Stimulated activated naive CD4-positive, alpha-beta T cell treated with Interleukin-2 at 50 U/mL for 16 hours (primary cell): Measurements from ENCODE around the gene AOX1.
"Not testable (repeated sequence)": the region's sequence is repeated elsewhere in the genome, so short reads cannot be mapped to it uniquely, and the experiment has no call there.

Source experiments
- DNase-seq: peaks from one replicate; lab custom pipeline; 2025; lab: John Stamatoyannopoulos, UW

AOX1 gene

DNA sequence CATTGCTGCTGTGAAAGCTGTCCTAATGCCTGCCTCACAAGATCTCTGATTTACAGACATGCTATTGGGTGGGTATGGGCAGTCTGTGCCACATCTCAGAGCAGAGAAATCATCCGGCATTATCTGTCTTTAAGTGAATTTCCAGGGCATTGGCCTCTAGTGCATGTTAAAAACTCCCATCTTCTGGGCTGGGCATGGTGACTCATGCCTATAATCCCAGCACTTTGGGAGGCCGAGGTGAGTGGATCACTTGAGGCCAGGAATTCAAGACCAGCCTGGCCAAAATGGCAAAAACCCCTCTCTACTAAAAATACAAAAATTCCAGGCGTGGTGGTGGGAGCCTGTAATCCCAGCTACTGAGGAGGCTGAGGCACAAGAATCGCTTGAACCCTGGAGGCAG, 42.6 kb downstream of the AOX1 start:
- not testable (repeated sequence) for DNase-seq

DNA sequence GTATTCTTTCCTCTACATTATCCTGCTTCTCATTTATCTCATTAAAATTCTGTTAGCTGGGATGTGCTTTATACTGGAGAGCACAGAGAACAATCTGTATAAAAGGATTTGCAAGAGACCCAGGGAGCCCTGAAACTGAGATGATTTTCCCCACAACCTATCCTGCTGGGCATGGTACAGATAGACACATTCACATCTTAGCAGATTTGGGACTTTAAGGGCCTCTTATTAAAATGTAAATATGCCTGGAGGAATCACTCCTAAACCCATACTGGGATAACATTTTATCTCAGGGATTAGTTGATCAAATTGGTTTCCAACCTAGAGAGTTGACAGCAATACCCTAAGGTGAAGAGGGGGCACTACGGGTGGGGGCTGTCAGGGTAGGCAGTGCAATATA, 45.5 kb downstream of the AOX1 start:
- DNase-seq = no peak

DNA sequence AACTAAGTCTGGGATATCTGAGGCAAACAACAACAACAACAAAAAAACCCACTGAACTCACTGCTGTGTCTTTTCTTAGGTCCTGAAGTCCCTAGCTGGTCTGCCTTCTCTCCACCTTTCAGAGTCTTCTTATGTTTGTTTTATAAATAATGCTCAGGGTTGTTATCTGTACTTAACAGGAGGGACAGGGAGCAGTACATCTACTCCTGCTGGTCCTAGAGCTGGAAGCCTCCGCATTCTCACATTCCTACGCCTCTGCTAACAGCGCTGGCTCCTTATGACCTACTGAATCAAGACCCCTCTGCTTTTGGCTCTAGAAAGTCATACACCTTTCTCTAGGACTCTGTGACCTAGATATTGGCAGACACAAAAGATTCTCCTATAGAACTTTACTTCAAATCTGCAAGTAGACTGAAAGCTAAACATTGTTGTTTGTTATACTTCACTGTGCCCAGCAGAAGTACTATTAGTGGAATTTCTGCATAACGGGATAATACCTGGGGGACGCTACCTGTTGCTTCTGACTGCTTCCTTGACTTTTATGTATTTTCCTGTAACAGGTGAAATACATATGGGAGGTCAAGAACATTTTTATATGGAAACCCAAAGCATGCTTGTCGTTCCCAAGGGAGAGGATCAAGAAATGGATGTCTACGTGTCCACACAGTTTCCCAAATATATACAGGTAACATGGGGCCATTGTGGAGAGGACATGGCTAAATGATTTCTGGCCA, 48.6 kb downstream of the AOX1 start:
- no peak for DNase-seq

DNA sequence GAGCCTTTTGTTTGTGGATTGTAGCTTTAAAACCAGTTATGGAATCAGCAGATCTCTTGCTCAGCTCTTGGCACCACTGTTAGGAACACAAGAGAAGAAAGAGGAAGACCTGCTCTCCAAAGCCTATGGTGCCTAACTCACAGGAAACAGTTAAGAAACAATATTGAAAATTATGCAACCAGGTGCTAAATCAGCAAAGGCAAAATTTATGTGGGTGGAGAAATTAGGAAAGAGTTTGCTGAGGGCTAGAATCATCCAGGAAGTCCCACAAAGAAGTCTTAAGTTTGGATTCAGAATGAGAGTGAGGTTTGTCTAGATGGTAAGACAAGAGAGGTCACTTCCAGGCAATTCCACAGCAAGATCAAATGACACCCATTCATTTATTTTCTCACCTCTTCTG, 49.4 kb downstream of the AOX1 start:
- no peak for DNase-seq

DNA sequence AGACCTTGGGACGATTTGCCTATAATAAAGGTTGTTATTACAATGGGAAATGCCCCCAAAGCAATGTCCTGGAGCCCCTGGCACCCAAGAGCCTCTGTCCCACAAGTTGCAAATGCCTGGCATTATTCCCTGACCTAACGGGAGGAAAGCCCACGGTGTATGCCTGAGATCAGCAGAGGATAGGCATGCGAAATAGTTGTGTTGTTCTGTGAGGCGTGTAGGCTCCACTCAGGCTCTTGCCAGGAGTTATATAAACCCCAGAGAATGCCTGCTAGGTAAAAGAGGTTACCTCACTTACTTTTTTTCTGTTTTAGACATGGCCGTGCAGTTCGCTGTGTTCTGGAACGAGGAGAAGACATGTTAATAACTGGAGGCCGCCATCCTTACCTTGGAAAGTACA, 52.1 kb downstream of the AOX1 start:
- no peak for DNase-seq

DNA sequence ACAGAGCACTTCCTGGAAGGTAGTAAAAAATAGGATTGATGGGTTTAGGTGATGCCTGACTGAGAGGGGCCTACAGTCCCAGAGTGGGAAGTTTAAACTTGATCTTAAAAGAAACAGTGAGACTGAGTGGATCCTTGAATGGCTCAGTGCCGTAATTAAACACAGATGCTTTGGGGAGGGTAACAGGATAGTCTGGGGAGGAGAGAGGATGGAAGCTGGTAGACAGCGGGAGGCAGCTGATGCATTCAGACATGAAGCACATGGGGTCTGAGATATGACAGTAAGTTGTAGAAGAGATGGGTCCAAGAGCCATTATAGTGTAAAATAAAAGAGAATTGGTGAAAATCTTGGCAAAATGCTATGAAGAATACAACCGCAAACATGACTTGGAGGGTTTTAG, 54.4 kb downstream of the AOX1 start:
- DNase-seq = no peak

DNA sequence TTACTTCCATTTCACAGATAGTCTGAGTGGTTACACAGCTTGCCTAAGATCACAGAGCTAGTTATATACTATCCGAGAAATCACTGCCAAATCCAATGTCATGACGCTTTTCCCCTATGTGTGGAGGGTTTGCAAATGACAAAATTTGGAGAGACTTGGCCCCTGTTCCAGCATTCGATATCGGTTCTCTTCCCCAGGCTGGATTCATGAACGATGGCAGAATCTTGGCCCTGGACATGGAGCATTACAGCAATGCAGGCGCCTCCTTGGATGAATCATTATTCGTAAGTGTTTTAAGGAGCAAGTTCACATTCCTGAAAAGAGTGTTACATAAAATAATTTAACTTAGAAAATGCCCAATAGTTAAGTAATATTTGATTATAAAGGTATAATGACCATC, 55.1 kb downstream of the AOX1 start:
- no peak for DNase-seq

DNA sequence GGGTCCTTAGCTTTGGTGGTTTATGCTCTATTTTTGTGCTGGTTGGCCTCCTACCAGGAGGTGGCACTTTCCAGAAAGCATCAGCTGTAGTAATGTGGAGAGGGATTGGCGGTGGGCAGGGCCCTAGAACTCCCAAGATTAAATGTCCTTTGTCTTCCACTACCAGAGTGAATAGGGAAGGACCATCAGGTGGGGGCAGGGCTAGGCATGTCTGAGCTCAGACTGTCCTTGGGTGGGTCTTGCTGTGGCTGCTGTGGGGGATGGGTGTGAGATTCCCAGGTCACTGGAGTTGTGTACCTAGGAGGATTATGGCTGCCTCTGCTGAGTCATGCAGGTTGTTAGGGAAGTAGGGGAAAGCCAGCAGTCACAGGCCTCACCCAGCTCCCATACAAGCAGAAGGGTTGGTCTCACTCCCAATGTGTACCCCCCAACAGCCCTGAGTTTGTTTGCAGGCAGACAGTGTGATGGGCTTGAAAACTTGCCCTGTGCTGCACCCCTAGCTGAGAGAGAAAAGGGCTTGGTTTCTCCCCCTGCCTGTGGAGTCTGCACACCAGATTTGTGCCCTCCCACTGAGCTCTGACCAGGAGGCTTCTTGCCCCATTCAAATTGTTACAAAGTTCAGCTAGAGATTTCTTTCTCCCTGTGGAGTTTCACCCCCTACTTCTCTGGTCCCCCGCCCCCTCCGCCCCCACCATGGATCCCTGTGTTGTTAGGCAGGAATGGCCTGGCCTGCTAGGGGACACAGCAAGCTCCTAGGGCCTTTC, 62.9 kb downstream of the AOX1 start:
- DNase-seq = not testable (repeated sequence)

DNA sequence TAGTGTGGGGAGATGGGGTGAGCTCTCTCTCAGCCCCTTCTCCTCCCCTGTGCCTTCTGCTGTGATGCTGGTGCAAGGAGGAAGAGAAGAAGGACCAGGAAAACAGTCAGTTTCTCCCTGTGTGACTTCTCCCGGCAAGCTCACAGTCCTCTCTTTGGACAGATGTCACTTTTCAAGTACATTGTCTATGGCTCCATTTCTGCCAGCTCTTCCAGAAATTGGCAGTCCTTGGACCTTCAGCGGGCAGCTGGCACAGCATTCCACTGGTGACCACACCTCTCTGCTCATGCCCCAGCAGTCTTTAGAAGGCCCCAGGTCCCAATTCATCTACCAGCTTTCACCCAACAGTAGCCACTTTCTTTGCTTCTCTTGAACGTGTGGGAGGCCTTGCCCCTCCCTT, 63.9 kb downstream of the AOX1 start:
- no peak for DNase-seq

DNA sequence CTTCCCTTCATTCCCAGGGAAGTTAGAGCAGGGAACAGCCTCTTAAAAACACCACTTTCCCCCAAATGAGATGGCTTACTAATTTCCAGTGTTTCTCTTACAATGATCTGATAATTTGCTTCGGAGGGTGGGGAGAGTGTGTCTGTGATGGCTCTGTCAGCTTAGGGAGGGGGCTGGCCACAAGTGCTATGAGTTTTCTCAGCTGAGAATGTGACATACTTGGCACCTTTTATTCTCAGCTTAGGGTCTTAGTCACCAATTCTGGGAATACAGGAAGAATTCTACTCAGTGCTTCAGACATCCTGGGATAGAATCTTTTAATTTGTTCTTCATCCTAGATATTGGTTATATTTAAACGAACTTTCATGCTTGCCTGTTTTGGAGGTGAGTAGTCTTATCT, 64.4 kb downstream of the AOX1 start:
- no peak for DNase-seq

DNA sequence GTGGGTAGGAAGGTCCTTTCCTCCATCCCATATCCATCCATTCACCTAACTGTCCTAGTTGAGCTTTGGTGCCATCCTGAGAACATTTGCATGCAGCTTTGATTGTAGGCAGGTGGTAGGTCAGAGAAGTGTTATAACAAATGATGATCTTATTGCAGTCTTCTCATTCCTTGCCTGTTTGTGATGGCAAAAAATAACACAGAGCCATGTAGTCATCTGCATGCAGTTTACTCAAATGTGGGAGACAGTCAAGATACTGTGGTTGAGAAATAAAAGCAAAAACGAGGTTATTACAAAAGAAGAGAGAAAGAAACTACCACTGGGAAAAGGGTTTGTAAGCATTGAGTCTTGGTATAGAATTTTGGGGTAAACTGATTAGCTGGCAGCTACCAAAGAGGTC, 66.3 kb downstream of the AOX1 start:
- no peak for DNase-seq

DNA sequence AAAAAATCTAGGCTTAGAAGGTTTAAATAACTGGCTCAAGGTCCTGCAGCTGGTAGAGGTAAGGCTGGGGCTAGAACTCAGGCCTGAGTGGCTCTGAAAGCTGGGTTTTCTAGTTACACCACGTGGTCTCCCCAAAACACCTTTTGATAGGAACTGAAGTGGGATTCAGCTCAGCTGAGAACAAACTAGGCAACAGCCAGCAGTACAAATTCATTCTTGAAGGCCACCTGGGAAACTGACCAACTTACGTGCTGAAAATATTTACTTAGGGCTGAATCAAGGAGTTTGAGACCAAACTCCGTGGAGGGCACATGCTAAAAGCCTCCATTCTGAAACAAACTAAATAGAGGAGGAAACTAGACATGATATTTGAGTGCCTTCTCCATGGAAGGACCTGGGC, 67.2 kb downstream of the AOX1 start:
- no peak for DNase-seq

DNA sequence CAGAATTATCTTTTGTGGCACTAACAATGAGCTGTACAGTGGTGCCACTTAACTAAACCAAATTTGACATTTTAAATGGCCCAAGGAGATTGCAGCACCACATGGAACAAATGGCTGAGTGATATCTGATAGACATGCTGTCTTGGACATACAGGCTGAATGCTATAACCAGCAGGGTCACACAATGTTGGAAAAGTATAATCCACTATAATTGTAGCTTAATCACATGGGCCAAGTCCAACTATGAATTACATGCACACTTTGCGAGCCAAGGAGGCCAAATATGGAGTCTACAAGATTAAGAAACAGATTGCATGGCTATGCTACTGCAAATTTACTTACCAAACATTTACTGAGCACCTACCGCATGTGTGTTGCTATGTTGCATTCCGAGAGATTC, 69.0 kb downstream of the AOX1 start:
- DNase-seq = no peak

DNA sequence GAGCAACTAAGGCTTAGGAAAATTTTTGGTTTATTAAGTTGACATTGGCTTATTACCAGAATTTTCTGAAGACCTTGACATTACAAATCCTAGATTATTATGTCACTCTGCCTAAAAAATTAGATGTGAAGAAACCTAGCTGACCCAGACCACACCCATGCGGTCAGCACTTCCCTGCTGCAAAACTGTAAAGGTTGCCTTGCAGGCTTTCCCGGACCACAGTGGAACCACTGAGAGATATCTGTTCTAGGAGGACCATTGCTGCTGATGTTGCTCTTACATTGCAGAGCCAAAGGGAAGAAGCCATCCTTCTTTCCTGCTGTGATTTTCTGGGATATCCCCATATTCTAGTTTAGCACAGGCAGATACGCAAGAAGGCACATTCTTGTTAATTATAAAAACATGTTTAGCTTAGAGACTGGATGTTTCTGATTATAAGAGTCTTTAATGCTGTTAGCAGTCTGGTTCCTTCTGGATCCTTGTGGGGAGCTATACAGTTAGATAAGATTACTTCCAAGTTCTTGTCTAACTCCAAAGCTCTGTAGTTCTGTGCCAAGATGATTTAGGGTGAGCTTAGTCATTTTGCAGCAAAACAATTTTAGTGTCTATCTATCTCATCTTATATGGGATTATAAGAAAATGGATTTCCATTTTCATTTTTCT, 70.2 kb downstream of the AOX1 start:
- DNase-seq = no peak

DNA sequence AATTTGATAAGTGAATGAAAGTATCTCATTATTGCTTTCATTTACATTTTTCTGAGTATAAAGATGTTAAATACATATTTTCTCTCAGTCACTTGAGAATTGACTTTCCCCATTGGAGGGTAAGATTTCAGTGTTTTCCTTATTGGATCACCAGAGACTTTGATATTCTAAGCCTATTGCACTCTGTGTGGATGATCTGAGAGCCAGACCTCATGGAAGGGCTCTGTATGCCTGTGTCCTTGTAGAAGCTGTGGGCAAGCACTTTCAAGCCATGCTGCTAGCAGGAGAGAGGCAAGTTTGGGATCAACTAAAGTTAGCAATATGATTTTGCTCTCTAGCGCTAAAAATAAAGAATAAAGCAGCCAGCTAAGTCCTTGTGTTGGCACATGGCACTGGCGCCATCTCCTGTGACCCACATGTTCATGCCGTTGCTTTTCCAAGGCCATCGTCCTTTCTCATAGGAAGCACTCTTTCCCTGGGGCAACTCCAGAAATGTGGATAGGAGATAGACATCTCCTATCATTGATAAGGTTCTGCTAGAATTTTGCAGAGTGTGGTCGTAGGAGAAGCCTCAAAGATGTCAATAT, 72.6 kb downstream of the AOX1 start:
- DNase-seq = no peak

DNA sequence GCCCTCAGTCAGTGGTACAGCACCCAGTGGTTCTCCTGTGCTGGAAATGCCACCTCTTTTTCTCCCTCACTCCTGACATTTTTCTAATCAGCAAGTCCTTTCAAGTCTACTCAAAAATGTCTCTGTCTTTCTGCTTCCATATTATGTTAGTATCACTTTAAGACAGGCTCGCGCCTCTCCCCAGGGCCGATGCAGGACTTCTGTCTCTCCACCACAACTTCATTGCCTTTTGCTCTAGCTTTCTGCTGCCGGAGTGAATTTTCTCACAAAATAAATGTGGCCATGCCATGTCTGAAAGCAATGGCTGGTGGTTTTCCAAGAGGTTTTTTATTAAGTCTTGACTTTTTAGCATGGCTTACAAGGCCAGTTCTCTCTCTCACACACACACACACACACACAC, 73.6 kb downstream of the AOX1 start:
- DNase-seq = no peak

DNA sequence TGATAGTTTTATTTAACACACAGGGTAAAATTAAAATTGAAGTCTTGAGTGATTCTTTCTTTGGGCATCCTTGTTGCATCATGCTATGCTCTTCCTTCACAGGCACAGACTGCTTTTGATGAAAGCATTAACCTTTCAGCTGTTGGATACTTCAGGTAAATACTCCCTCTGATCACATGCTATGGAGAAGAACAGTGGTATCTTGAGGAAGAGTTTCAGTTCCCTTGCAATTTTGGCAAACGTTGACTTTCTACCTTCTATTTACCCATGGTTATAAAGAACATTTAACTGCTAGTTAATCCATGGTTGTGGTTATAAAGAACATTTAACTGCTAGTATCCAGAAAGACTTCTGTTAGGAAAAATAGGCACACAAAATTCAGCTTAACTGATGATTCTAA, 75.7 kb downstream of the AOX1 start:
- DNase-seq = no peak

DNA sequence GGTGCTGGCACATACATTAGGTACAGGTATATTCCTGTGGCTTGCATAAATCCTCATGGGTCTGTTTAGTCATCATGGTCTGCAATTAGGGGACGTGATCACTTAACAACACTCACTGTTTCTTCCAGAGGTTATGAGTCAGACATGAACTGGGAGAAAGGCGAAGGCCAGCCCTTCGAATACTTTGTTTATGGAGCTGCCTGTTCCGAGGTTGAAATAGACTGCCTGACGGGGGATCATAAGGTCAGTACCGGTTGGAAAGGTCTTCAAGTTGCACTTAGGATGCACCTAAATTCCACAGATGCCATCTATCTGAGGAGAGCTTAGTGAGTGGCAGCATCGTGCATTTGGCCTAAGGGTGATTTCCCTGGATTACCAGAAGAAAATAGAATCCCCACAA, 76.9 kb downstream of the AOX1 start:
- DNase-seq = no peak

DNA sequence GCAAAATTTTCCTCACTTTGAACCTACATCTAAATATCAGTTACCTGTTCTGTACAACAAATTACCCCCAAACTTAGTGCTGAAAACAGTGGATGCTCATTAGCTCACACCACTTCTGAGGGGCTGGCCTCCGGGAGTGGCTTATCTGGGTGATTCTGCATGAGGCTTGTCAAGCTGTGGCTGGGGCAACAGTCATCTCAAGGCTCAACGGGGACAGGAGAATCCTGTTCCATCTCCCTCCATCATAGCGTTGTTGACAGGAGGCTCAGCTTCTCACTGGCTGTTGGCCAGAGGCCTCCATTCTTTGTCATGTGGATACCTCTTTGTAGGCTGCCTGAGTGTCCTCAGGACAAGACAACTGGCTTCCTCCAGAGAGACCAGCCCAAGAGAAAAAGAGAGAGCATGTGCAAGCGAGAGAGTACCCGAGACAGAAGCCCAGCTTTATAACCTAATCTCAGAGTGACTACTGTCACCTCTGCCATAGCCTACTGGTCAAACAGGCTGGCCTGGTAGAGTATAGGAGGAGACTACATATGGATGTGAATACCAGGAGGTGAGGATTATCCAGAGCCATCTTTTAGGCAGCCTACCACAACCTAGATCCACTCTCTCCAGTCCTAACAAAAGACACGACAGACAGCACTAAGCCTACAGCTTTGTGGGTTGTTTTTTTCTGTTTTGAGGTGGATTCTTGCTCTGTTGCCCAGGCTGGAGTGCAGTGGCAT, 79.1 kb downstream of the AOX1 start:
- DNase-seq = no peak

DNA sequence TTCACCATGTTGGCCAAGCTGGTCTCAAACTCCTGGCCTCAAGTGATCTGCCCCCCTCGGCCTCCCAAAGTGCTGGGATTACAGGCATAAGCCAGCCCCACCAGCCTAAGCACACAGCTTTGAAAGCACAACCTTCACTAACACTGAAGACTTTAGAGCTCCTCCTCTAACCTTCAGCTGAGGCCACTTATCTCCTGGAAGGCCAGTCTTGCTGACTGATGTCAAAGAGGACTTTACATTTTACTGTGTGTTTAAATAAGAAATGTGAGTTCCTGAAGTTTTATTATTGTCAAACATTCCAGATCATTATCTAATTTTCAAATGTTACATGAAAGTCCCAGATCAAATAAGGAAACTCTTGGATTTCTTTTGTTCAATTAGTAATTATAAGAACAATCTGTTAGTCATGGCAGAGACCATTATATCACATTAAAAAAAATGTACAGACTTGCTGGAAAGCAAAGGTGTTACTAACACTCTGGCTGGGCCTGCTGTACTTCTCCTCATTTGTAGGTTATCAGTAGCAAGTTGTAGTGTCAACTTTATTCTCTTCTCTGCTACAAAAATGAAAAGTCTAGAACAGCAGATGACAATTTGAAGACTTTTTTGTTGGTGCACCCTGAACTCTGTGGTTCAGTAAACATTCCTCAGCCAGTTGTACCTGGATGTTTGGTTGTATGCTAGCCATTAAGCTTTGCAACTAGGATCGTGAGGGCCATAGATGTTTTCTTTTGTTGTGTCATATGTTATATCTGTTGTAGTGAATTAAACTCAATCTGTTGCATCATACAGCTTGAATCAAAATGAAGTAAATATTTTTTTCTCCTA, 80.0 kb downstream of the AOX1 start:
- no peak for DNase-seq

DNA sequence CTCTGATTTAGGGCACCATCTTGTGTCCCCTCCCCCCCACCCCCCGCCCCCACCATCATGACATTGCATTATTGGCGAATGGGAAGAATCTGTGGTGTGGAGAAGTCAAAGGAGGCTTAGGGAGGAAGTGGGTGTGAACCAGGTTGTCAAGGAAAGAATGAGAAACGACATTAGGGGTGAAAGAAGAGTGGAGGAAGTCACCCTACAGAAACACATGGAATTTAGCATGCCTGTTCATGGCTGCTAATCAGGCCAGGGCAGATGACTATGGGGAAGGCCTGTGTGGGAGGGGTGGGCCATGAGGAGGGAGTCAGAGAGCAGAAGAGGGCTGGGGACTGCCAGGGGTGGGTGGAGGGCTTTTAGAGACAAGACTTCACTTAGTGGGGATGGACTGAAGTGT, 81.6 kb downstream of the AOX1 start:
- no peak for DNase-seq
